PC-3 (cell line): Measurements from ENCODE around the gene PRKN. TPM values are rescaled to one million over a fixed set of nuclear protein-coding genes. Genes with fewer than 3 reads are reported as not detected.
A peak's percentile ranks its signal among the peaks of the same experiment; 100 is the strongest.

Experiments
- ATAC-seq: fragments of 200-7000 bp; cut with Tn5 transposase; 2 replicates; pipeline ENCODE4 v1.9.1; 2020; ENCODE audit warnings: mild to moderate bottlenecking, moderate library complexity
- BruUV-seq: library from RNA; stranded (reverse); fragments of 400-500 nt; replicated peaks from 2 replicates; lab custom pipeline; 2021; lab: Mats Ljungman, UMichigan
- CTCF ChIA-PET: fragments of 300-600 bp; sonication (Branson Sonifier 250); formaldehyde crosslinking; loops from one replicate; lab custom pipeline; 2022; ENCODE audit warnings: antibody characterized with exemption; lab: Charles Lee
- POLR2A ChIA-PET: fragments of 300-600 bp; sonication (Branson Sonifier 250); formaldehyde crosslinking; loops from one replicate; lab custom pipeline; 2022; ENCODE audit warnings: antibody characterized with exemption; ENCODE audit not compliant: unreplicated experiment; lab: Charles Lee
- DNase-seq: peaks from one replicate; pipeline ENCODE4 v3.0.0-alpha.2; 2015
- H2AFZ ChIP-seq: fragments of 300-600 bp; sonication (generic); 2 replicates; pipeline ENCODE4 v1.6.0; 2016; ENCODE audit warnings: antibody characterized with exemption, low read length
- H3F3A ChIP-seq: fragments of 300-600 bp; sonication (generic); one replicate; pipeline ENCODE4 v1.6.0; 2017; ENCODE audit warnings: antibody characterized with exemption, low read length, control low read depth, mild to moderate bottlenecking; ENCODE audit not compliant: unreplicated experiment
- H3K27ac ChIP-seq: fragments of 300-600 bp; sonication (generic); 2 replicates; pipeline ENCODE4 v1.5.1; 2016; ENCODE audit warnings: mild to moderate bottlenecking, low read length
- H3K27me3 ChIP-seq: fragments of 300-600 bp; sonication (generic); 2 replicates; pipeline ENCODE4 v1.6.1; 2016; ENCODE audit warnings: low read length, mixed read lengths
- H3K36me3 ChIP-seq: fragments of 300-600 bp; sonication (generic); 2 replicates; pipeline ENCODE4 v1.6.1; 2016; ENCODE audit warnings: low read depth, mixed run types, low read length, mixed read lengths
- H3K4me1 ChIP-seq: fragments of 300-600 bp; sonication (generic); 2 replicates; pipeline ENCODE4 v1.5.1; 2016; ENCODE audit warnings: low read length; ENCODE audit not compliant: insufficient read depth
- H3K4me2 ChIP-seq: fragments of 300-600 bp; sonication (generic); 2 replicates; pipeline ENCODE4 v1.6.0; 2016; ENCODE audit warnings: low read length
- H3K4me3 ChIP-seq: fragments of 300-600 bp; sonication (generic); 2 replicates; pipeline ENCODE4 v1.5.1; 2016; ENCODE audit warnings: mild to moderate bottlenecking, low read length, mixed read lengths
- H3K79me2 ChIP-seq: fragments of 300-600 bp; sonication (generic); 2 replicates; pipeline ENCODE4 v1.6.1; 2017; ENCODE audit warnings: low read length, mixed read lengths
- H3K9ac ChIP-seq: fragments of 300-600 bp; sonication (generic); 2 replicates; pipeline ENCODE4 v1.6.0; 2016; ENCODE audit warnings: mild to moderate bottlenecking, low read length
- H3K9me2 ChIP-seq: fragments of 300-600 bp; sonication (generic); replicated peaks from 2 replicates; pipeline ENCODE4 v1.6.1; 2016; ENCODE audit warnings: mixed run types, low read length, mixed read lengths
- H3K9me3 ChIP-seq: fragments of 300-600 bp; sonication (generic); 2 replicates; pipeline ENCODE4 v1.6.1; 2016; ENCODE audit warnings: low read length, mixed read lengths
- H4K20me1 ChIP-seq: fragments of 300-600 bp; sonication (generic); 2 replicates; pipeline ENCODE4 v1.6.1; 2016; ENCODE audit warnings: low read length, mixed read lengths
- CTCF ChIP-seq: fragments of 300-600 bp; sonication (generic); conservative IDR thresholded peaks from 2 replicates; pipeline ENCODE4 v1.5.1; 2017; ENCODE audit warnings: antibody characterized with exemption, low read depth, mild to moderate bottlenecking, low read length
- EZH2 ChIP-seq: fragments of 300-600 bp; sonication (generic); IDR thresholded peaks from one replicate; pipeline ENCODE4 v1.6.1; 2017; ENCODE audit warnings: antibody characterized with exemption, mild to moderate bottlenecking, low read length; ENCODE audit not compliant: unreplicated experiment
- EZH2phosphoT487 ChIP-seq: fragments of 300-600 bp; sonication (generic); IDR thresholded peaks from 2 replicates; pipeline ENCODE4 v1.6.1; 2018; ENCODE audit warnings: mild to moderate bottlenecking, antibody characterized with exemption, low read length, borderline replicate concordance
- intact Hi-C: fragments of 100-400 bp; cut with micrococcal nuclease; formaldehyde crosslinking; loops from 2 replicates; pipeline ENCODE4 v1.9.0; 2023
- total RNA-seq: library from RNA; depleted of rRNA; stranded (reverse); fragments of >200 nt; gene quantifications from 2 replicates; pipeline ENCODE4 v1.2.3, GENCODE V29; 2014

Gene PRKN
- total RNA-seq, 1 experiment from 2014 or later: not detected

GRCh38 chr6:162770136-162770535 is 42.6 kb upstream of the PRKN start:
- no TSS peak for BruUV-seq
- CTCF ChIA-PET: no interaction called here

GRCh38 chr6:162753775-162754174 is 26.2 kb upstream of the PRKN start:
- no peak overlapping the region for H3K9ac ChIP-seq
- DNase-seq (no peak), ATAC-seq (no peak)
- H3K9me3 ChIP-seq: no peaks in the 10 kb centered on the region
- no peaks in the 10 kb centered on the region for H3K27me3 ChIP-seq
- H3K27ac ChIP-seq: no peak overlapping the region
- H3K4me1 ChIP-seq: peaks cover 21% of the 10 kb centered on the region
- H2AFZ ChIP-seq: no peak overlapping the region
- H3K36me3 ChIP-seq: no peaks in the 10 kb centered on the region
- H3K4me3 ChIP-seq: no peak overlapping the region
- H3K4me2 ChIP-seq: no peak overlapping the region
- intact Hi-C loops: no loop called here
- BruUV-seq: no TSS peak
- TF ChIP-seq CTCF (no peak), EZH2 (no peak), EZH2phosphoT487 (no peak)
- no peaks in the 10 kb centered on the region for H3K79me2 ChIP-seq
- no peaks in the 10 kb centered on the region for H4K20me1 ChIP-seq
- H3K9me2 ChIP-seq: no peaks in the 10 kb centered on the region
- ChIA-PET CTCF (no interaction called here), POLR2A (no interaction called here)
- no peaks in the 10 kb centered on the region for H3F3A ChIP-seq

More at GRCh38 chr6:162770136-162770535, 42.6 kb upstream of the PRKN start:
- H3K9ac ChIP-seq: no peak overlapping the region
- intact Hi-C loops: no loop called here
- no peaks in the 10 kb centered on the region for H4K20me1 ChIP-seq
- no peaks in the 10 kb centered on the region for H3K36me3 ChIP-seq
- no peak overlapping the region for H3K4me3 ChIP-seq
- H3K9me3 ChIP-seq: no peaks in the 10 kb centered on the region
- TF ChIP-seq CTCF: no peak
- no peak for TF ChIP-seq EZH2phosphoT487
- TF ChIP-seq EZH2: no peak
- ATAC-seq (no peak), DNase-seq (no peak)
- H2AFZ ChIP-seq: no peak overlapping the region
- no peak overlapping the region for H3K4me2 ChIP-seq
- no peak overlapping the region for H3K27ac ChIP-seq
- no peaks in the 10 kb centered on the region for H3F3A ChIP-seq
- POLR2A ChIA-PET: no interaction called here
- H3K79me2 ChIP-seq: no peaks in the 10 kb centered on the region
- no peaks in the 10 kb centered on the region for H3K27me3 ChIP-seq
- no peaks in the 10 kb centered on the region for H3K9me2 ChIP-seq
- no peaks in the 10 kb centered on the region for H3K4me1 ChIP-seq

- H3K36me3 ChIP-seq: no peaks in the 10 kb centered on the region
- POLR2A ChIA-PET: no interaction called here
- H3K79me2 ChIP-seq: no peaks in the 10 kb centered on the region
- no peaks in the 10 kb centered on the region for H4K20me1 ChIP-seq
- peaks cover 21% of the 10 kb centered on the region for H3K4me1 ChIP-seq
- H3K4me3 ChIP-seq: no peak overlapping the region; the same call in 1 of the 2 replicates
- H3K4me2 ChIP-seq: peak overlapping the region; percentile 38
- no peak for ATAC-seq
- H3K9me2 ChIP-seq: no peaks in the 10 kb centered on the region
- no peak for DNase-seq
- H3K27ac ChIP-seq: peak overlapping the region; percentile 63
- no peaks in the 10 kb centered on the region for H3K9me3 ChIP-seq
- no peaks in the 10 kb centered on the region for H3K27me3 ChIP-seq
- intact Hi-C loops: no loop called here
- H3K9ac ChIP-seq: peak overlapping the region; percentile 14; the same call in 1 of the 2 replicates
- no TSS peak for BruUV-seq
- TF ChIP-seq CTCF (no peak), EZH2phosphoT487 (no peak), EZH2 (no peak)
- H2AFZ ChIP-seq: no peak overlapping the region
- H3F3A ChIP-seq: no peaks in the 10 kb centered on the region
- CTCF ChIA-PET: no interaction called here
These were observed 23.8 kb upstream of the PRKN start for GRCh38 chr6:162751211-162751859.
